Measurements from ENCODE around the gene CHST12. TPM values are rescaled to one million over a fixed set of nuclear protein-coding genes. Genes with fewer than 3 reads are reported as not detected.

The CHST12 gene
- total RNA-seq, 1 experiment from 2014 or later, result 18.3 TPM

- no peaks in the 10 kb centered on the region for H3K9me3 Mint-ChIP-seq
- peak overlapping the region; percentile 87 for H3K4me3 Mint-ChIP-seq
- ATAC-seq (no peak), DNase-seq (ENCODE audit: low spot score) (no peak)
- TF ChIP-seq MYBL2 (CRISPR knock-in tag; IDR thresholded peaks at IDR 0.05) (no peak), TEAD4 (CRISPR knock-in tag; IDR thresholded peaks at IDR 0.05) (no peak), TEAD1 (CRISPR knock-in tag; IDR thresholded peaks at IDR 0.05) (no peak), TP53 (CRISPR knock-in tag; IDR thresholded peaks at IDR 0.05) (no peak), CREM (CRISPR knock-in tag; IDR thresholded peaks at IDR 0.05) (no peak), ERG (CRISPR knock-in tag; IDR thresholded peaks at IDR 0.05) (no peak), ZNF317 (CRISPR knock-in tag; IDR thresholded peaks at IDR 0.05; ENCODE audit: borderline replicate concordance, low read depth) (no peak), SMAD3 (CRISPR knock-in tag; IDR thresholded peaks at IDR 0.05; ENCODE audit: borderline replicate concordance) (no peak), IRF1 (CRISPR knock-in tag; IDR thresholded peaks at IDR 0.05) (no peak), CDX4 (CRISPR knock-in tag; IDR thresholded peaks at IDR 0.05; ENCODE audit: borderline replicate concordance) (no peak), PRDM15 (CRISPR knock-in tag; IDR thresholded peaks at IDR 0.05) (no peak), PRRX2 (CRISPR knock-in tag; IDR thresholded peaks at IDR 0.05) (no peak), E2F1 (CRISPR knock-in tag; IDR thresholded peaks at IDR 0.05) (no peak), HMGA2 (CRISPR knock-in tag; IDR thresholded peaks at IDR 0.05) (no peak)
- H3K36me3 Mint-ChIP-seq, result peaks cover 54% of the 10 kb centered on the region
- H3K4me1 Mint-ChIP-seq, result peaks cover 25% of the 10 kb centered on the region
- H3K27me3 Mint-ChIP-seq (ENCODE audit: low read depth), result no peaks in the 10 kb centered on the region
- peak overlapping the region; percentile 90 for H3K27ac Mint-ChIP-seq
- POLR2A ChIA-PET, result interaction anchor here (0.7 kb wide), 1 partner anchor 868 kb away, joined by 3 read pairs; no protein-coding TSS in a partner anchor
- CTCF ChIA-PET, result interaction anchor here (0.6 kb wide), 1 partner anchor 197 kb away, joined by 3 read pairs; no protein-coding TSS in a partner anchor
Measured at GRCh38 chr7:2357571-2357970, 45.8 kb upstream of the CHST12 start.

GRCh38 chr7:2358968-2359527 is 44.4 kb upstream of the CHST12 start:
- Mint-ChIP-seq H3K27ac (peak overlapping the region; percentile 56), H3K4me3 (no peak overlapping the region), H3K27me3 (ENCODE audit: low read depth) (no peaks in the 10 kb centered on the region), H3K9me3 (no peaks in the 10 kb centered on the region), H3K4me1 (peaks cover 25% of the 10 kb centered on the region), H3K36me3 (peaks cover 65% of the 10 kb centered on the region)
- CTCF ChIA-PET, result no interaction called here
- ATAC-seq, result no peak
- TF ChIP-seq ZNF121 (CRISPR knock-in tag; IDR thresholded peaks at IDR 0.05) (no peak), ZBTB43 (CRISPR knock-in tag; IDR thresholded peaks at IDR 0.05) (no peak), EMX1 (CRISPR knock-in tag; IDR thresholded peaks at IDR 0.05) (no peak), PRRX2 (CRISPR knock-in tag; IDR thresholded peaks at IDR 0.05) (no peak), GTF2I (CRISPR knock-in tag; conservative IDR thresholded peaks at IDR 0.05) (no peak), TP53 (CRISPR knock-in tag; IDR thresholded peaks at IDR 0.05) (no peak)
- DNase-seq (ENCODE audit: low spot score), result no peak
- POLR2A ChIA-PET, result no interaction called here

All from WTC11 (cell line).